ACC112 (cell line): ENCODE measurements around the gene FCHO1.

Experiments
- H2AFZ ChIP-seq: fragments of 200-600 bp; sonication (generic); one replicate; pipeline ENCODE4 v1.6.0; 2017; ENCODE audit warnings: antibody characterized with exemption, low read length; ENCODE audit not compliant: unreplicated experiment
- H3K27ac ChIP-seq: fragments of 200-600 bp; sonication (generic); 2 replicates; pipeline ENCODE4 v1.5.1; 2014; ENCODE audit warnings: low read depth, mild to moderate bottlenecking, antibody characterized with exemption, low read length, moderate library complexity
- H3K27me3 ChIP-seq: fragments of 200-600 bp; sonication (generic); 2 replicates; pipeline ENCODE4 v1.6.1; 2014; ENCODE audit warnings: mild to moderate bottlenecking, antibody characterized with exemption, low read length, moderate library complexity, mixed read lengths; ENCODE audit not compliant: insufficient read depth
- H3K36me3 ChIP-seq: fragments of 200-600 bp; sonication (generic); 2 replicates; pipeline ENCODE4 v1.6.1; 2016; ENCODE audit warnings: mild to moderate bottlenecking, antibody characterized with exemption, low read length, moderate library complexity, mixed read lengths; ENCODE audit not compliant: insufficient read depth
- H3K4me1 ChIP-seq: fragments of 200-600 bp; sonication (generic); one replicate; pipeline ENCODE4 v1.6.1; 2016; ENCODE audit warnings: low read length, mixed read lengths; ENCODE audit not compliant: insufficient read depth, unreplicated experiment, control insufficient read depth
- H3K4me3 ChIP-seq: fragments of 200-600 bp; sonication (generic); 2 replicates; pipeline ENCODE4 v1.5.1; 2014; ENCODE audit warnings: mild to moderate bottlenecking, low read depth, low read length
- H3K79me2 ChIP-seq: fragments of 200-600 bp; sonication (generic); one replicate; pipeline ENCODE4 v1.6.0; 2016; ENCODE audit warnings: low read length; ENCODE audit not compliant: control insufficient read depth, unreplicated experiment, insufficient read depth

The FCHO1 gene

GRCh38 chr19:17752865-17753639 lies 1.8 kb downstream of the FCHO1 start:
- Histone ChIP-seq H3K79me2 (no peaks in the 10 kb centered on the region), H3K36me3 (no peaks in the 10 kb centered on the region), H3K27ac (no peak overlapping the region), H3K4me3 (no peak overlapping the region), H2AFZ (no peak overlapping the region), H3K4me1 (peaks cover 11% of the 10 kb centered on the region), H3K27me3 (no peaks in the 10 kb centered on the region)

GRCh38 chr19:17753976-17754375 lies 2.7 kb downstream of the FCHO1 start:
- Histone ChIP-seq H3K27ac (no peak overlapping the region), H3K36me3 (no peaks in the 10 kb centered on the region), H3K79me2 (no peaks in the 10 kb centered on the region), H2AFZ (no peak overlapping the region), H3K27me3 (no peaks in the 10 kb centered on the region), H3K4me1 (peaks cover 11% of the 10 kb centered on the region), H3K4me3 (no peak overlapping the region)

GRCh38 chr19:17754634-17755442 lies 3.6 kb downstream of the FCHO1 start:
- Histone ChIP-seq H2AFZ (no peak overlapping the region), H3K27ac (no peak overlapping the region), H3K79me2 (no peaks in the 10 kb centered on the region), H3K36me3 (no peaks in the 10 kb centered on the region), H3K4me3 (no peak overlapping the region), H3K27me3 (no peaks in the 10 kb centered on the region), H3K4me1 (peaks cover 6% of the 10 kb centered on the region)

GRCh38 chr19:17755443-17755890 lies 4.2 kb downstream of the FCHO1 start:
- Histone ChIP-seq H3K27ac (no peak overlapping the region), H3K79me2 (no peaks in the 10 kb centered on the region), H3K4me1 (peaks cover 6% of the 10 kb centered on the region)

GRCh38 chr19:17755977-17756670 lies 4.8 kb downstream of the FCHO1 start:
- Histone ChIP-seq H3K79me2 (no peaks in the 10 kb centered on the region), H3K4me3 (no peak overlapping the region), H3K27me3 (no peaks in the 10 kb centered on the region), H3K27ac (no peak overlapping the region), H2AFZ (no peak overlapping the region), H3K36me3 (no peaks in the 10 kb centered on the region), H3K4me1 (peaks cover 6% of the 10 kb centered on the region)

More at GRCh38 chr19:17755443-17755890, 4.2 kb downstream of the FCHO1 start:
- Histone ChIP-seq H3K27me3 (no peaks in the 10 kb centered on the region), H3K4me3 (no peak overlapping the region), H3K36me3 (no peaks in the 10 kb centered on the region), H2AFZ (no peak overlapping the region)

GRCh38 chr19:17757125-17757524 lies 5.8 kb downstream of the FCHO1 start:
- H3K27ac ChIP-seq: no peak overlapping the region
- H3K4me3 ChIP-seq: no peak overlapping the region
- no peaks in the 10 kb centered on the region for H3K27me3 ChIP-seq
- H2AFZ ChIP-seq: no peak overlapping the region
- H3K4me1 ChIP-seq: peaks cover 6% of the 10 kb centered on the region
- no peaks in the 10 kb centered on the region for H3K36me3 ChIP-seq
- H3K79me2 ChIP-seq: no peaks in the 10 kb centered on the region

- Histone ChIP-seq H2AFZ (no peak overlapping the region), H3K4me3 (no peak overlapping the region), H3K27me3 (no peaks in the 10 kb centered on the region), H3K79me2 (no peaks in the 10 kb centered on the region), H3K36me3 (no peaks in the 10 kb centered on the region), H3K27ac (no peak overlapping the region), H3K4me1 (peaks cover 6% of the 10 kb centered on the region)
These were observed 7.2 kb downstream of the FCHO1 start for GRCh38 chr19:17758515-17758914.

- Histone ChIP-seq H3K27me3 (no peaks in the 10 kb centered on the region), H3K4me3 (no peak overlapping the region), H3K27ac (no peak overlapping the region), H3K4me1 (no peaks in the 10 kb centered on the region), H2AFZ (no peak overlapping the region), H3K36me3 (no peaks in the 10 kb centered on the region), H3K79me2 (no peaks in the 10 kb centered on the region)
These were observed 9.9 kb downstream of the FCHO1 start for GRCh38 chr19:17761148-17761547.

GRCh38 chr19:17762505-17763229 lies 11.4 kb downstream of the FCHO1 start:
- Histone ChIP-seq H2AFZ (no peak overlapping the region), H3K4me1 (peaks cover 3% of the 10 kb centered on the region), H3K27ac (no peak overlapping the region), H3K27me3 (no peaks in the 10 kb centered on the region), H3K36me3 (no peaks in the 10 kb centered on the region), H3K79me2 (no peaks in the 10 kb centered on the region), H3K4me3 (no peak overlapping the region)

- Histone ChIP-seq H3K4me1 (peaks cover 3% of the 10 kb centered on the region), H3K36me3 (no peaks in the 10 kb centered on the region), H3K4me3 (no peak overlapping the region), H3K27me3 (no peaks in the 10 kb centered on the region), H3K27ac (no peak overlapping the region), H2AFZ (no peak overlapping the region), H3K79me2 (no peaks in the 10 kb centered on the region)
These were observed 13.1 kb downstream of the FCHO1 start for GRCh38 chr19:17764348-17764747.
